ENCODE data around the gene TFF2. TPM values are rescaled to one million over a fixed set of nuclear protein-coding genes. Genes with fewer than 3 reads are reported as not detected.

TFF2 gene
- total RNA-seq, 1 donor from 2014 or later = not detected

GRCh38 chr21:42314616-42315295 is 36.0 kb downstream of the TFF2 start:
- ATAC-seq (no peak), DNase-seq (ENCODE audit: missing footprints) (no peak)
- intact Hi-C loops (cut with DNase I) = no loop called here

DNA sequence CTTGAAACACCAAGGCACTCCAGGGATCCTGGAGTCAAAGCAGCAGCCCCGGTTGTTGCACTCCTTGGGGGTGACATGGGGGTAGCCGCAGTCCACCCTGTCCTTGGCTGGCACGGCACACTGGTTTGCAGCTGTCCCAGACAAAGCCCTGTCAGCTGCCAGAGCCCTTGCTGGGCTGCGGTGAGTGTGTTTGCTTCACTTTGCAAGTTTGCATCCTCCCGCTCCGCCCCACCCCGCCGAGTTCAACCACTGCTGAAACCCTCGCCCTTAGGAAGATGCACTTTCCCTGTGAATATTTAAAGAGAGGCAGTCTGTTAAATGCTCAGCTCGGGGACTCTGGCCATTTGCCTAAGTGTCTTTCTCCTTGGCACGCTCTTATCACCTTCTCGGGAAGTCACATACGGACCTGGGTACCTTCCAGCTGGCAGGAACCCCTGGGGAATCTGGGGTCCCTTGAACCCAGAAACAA is 37.3 kb downstream of the TFF2 start:
- no peak for ATAC-seq
- intact Hi-C loops (cut with DNase I) = no loop called here
- no peak for DNase-seq (ENCODE audit: missing footprints)

DNA sequence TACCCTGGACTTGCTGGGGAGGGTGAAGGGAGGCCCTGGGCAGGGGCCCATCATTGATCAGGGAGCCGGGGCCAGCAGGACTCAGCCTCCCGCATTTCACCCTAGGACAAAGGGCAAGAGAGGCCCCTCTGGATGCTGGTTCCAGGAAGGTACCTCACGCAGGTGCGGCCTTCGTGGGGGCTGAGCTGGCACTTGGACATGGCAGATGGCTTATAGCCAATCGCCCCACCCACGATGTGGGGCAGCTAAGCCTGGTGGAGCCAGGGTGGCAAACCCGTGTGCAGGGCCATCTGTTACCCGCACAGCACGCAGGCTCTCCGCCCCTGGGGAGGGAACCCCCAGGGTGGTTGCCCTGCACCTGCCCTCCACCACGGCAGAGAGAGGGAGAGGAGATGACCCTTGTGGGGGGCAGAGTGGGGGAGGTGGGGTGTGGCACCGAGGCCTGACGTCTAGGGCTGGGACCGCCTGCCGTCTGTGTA is 38.1 kb downstream of the TFF2 start:
- DNase-seq (ENCODE audit: missing footprints) = no peak
- no peak for ATAC-seq
- intact Hi-C loops (cut with DNase I) = no loop called here

- intact Hi-C loops (cut with DNase I) = no loop called here
- ATAC-seq (peak; percentile 42), DNase-seq (ENCODE audit: missing footprints) (no peak)
Observed at GRCh38 chr21:42311816-42312625, 38.8 kb downstream of the TFF2 start.

GRCh38 chr21:42311160-42311559 is 39.6 kb downstream of the TFF2 start:
- DNase-seq (ENCODE audit: missing footprints) (no peak), ATAC-seq (no peak)
- intact Hi-C loops (cut with DNase I) = no loop called here

DNA sequence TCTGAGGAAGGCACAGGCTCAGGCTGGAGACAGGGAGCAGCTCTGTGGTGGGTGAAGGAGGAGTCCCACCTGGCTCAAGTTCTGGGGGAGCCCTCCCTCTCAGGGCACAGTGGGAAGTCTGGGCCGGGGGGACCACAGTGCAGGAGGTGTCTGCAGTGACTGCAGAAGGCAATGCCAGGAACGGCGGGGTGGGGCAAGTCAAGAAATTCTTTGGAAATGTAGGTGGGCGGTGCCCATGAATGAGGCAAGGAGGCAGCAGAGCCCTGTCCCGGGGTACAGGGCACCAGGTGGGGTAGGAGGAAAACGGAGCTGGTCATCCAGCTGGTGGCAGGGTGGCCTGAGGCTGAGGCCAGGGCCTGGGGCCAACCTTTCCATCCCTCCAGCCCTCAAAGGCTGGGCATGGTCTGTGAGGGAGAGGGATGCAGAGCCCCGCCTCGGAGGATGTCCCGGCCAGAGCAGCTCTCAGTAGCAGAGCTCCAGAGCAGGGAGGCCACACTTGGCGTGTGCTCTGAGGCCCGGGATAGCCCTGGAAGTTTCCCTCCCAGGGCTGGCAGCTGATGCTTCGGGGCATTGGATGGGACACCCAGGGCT is 40.3 kb downstream of the TFF2 start:
- DNase-seq (ENCODE audit: missing footprints) = no peak
- no peak for ATAC-seq
- intact Hi-C loops (cut with DNase I) = no loop called here

GRCh38 chr21:42309753-42310213 is 41.0 kb downstream of the TFF2 start:
- intact Hi-C loops (cut with DNase I) = loop anchor here (5.0 kb wide), 1 partner anchor 142 kb away; no protein-coding TSS in a partner anchor
- DNase-seq (ENCODE audit: missing footprints) (no peak), ATAC-seq (peak; percentile 33)

- ATAC-seq = no peak
- intact Hi-C loops (cut with DNase I) = loop anchor here (5.0 kb wide), 1 partner anchor 142 kb away; no protein-coding TSS in a partner anchor
Observed at GRCh38 chr21:42308914-42309752, 41.7 kb downstream of the TFF2 start.

DNA sequence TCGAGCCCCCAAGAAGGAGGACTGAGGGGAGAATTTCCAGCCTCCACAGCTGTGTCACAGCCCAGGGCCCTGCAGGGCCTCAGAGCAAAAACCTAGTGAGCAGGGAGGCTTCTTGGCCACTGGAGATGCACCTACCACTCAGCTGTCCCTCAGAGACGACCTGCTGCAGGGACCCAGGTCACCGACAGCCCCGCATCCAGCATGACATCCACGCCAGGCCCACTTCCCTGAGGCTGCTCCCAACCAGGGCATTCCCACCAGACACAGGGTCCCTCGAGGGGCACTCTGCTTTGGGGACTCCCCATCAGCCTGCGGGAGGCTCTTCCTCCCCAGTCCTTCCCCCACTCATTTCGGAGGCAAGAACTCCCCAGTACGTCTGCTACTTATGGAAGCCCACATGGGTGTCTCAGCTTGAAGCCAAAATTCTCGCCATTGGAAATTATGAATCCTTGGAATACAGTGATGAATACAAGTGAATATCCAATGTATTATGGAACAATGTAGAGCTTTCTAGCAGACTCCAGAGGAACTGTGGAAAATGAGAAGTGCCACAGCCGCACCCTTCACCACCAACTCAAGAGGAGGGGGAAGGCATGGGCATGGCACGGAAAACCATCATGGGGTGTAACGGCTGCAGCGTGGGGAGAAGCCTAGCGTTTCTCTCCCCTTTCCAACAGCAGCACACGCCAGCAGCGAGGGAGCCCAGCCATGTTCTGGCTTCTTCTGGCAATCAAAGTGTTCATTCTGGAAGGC is 42.5 kb downstream of the TFF2 start:
- ATAC-seq (no peak), DNase-seq (ENCODE audit: missing footprints) (no peak)
- intact Hi-C loops (cut with DNase I) = loop anchor here (5.0 kb wide), 1 partner anchor 141 kb away; no protein-coding TSS in a partner anchor

More at GRCh38 chr21:42308914-42309752, 41.7 kb downstream of the TFF2 start:
- DNase-seq (ENCODE audit: missing footprints) = no peak

DNA sequence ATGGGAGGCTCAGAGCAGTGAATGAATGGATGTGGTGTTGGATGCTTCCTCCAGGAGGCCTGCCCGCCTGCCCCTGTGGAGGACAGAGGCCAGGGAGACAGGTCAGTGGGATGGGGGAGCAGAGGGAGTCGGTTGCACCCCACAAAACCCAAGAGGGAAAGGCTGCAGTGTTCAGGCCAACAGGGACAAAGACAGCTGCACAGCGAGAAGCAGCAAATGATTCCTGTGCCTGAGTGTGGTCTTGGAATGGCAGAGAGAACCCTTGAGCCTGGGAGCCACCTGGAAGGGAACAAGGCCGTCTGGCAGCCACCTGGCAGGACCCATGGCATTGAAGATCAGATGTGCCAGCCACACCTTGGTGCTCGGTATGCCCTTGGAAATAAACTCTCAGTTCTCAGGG is 43.7 kb downstream of the TFF2 start:
- intact Hi-C loops (cut with DNase I) = loop anchor here (5.0 kb wide), 1 partner anchor 140 kb away; no protein-coding TSS in a partner anchor
- no peak for DNase-seq (ENCODE audit: missing footprints)
- no peak for ATAC-seq

DNA sequence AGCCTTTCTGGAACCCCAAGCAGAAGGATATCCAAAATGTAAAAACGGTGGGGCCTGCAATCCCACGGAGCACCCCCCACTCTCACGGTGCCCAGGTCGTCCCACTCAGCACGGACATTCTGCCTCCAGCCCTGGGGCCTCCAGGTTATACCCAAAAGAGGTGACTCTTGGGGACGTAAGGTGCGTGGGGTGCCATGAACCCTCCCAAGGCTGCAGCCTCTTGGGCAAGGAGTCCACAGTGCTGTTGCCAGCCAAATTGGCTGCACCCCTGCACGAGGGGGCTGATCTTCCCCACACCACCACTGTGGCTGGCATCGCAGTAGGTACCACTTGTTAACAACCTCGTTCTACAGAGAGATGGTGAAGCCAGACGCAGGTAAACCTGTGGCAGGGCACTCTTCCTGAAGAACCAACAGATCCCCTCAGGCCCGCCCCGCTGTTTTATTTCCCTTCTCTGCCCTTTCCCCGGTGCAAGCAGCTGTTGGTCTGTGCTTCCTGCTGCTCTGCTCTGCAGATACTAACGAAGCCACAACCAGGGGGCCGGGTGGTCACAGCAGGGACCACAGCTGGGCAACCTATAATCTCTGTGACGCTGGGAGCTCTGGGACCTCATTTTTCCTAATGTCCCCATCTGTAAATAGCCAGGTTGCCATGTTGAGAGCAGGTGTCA is 44.3 kb downstream of the TFF2 start:
- intact Hi-C loops (cut with DNase I) = loop anchor here (5.0 kb wide), 1 partner anchor 139 kb away; no protein-coding TSS in a partner anchor
- DNase-seq (ENCODE audit: missing footprints) (no peak), ATAC-seq (no peak)

GRCh38 chr21:42305707-42306147 is 45.1 kb downstream of the TFF2 start:
- DNase-seq (ENCODE audit: missing footprints) (no peak), ATAC-seq (no peak)
- intact Hi-C loops (cut with DNase I) = loop anchor here (5.0 kb wide), 1 partner anchor 138 kb away; no protein-coding TSS in a partner anchor

DNA sequence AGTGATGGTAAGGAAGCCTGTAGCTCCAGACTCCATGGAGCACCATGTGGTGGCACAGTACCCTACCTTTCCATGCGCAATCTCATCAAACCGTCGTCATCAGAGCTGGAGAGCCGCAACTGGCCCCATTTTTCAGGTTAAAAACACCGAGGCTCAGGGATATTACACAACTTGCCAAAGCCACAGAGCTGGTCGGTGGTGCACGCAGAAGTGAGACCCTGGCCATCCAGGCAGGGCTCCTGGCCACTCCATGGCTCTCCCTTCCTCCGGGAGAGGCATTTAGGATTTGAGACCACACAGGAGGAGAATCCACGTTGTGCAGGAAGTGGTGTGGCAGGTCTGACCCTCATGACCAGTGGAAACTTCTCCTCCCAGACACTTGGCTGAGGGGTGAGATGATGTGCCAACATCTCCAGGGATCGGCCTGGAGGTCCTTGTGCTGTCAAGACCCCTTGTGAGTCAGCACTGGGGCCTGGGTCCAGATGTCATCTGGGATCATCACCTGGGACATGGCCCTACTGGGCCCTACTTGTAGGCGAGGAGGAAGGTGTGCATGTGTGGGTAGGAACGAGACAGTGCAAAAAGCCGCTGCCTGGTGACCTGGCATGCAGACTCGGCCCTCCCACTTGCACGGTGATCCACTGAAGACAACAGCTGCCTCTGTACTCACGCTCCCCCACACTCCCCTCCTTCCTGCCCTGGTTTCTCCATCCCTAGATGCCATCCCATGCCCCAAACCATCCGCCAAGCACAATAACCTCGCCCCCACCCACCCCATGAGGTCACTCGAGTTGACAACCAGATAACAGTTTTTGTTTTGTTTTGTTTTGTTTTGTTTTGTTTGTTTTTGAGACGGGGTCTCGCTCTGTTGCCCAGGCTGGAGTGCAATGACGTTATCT is 46.0 kb downstream of the TFF2 start:
- no peak for DNase-seq (ENCODE audit: missing footprints)
- ATAC-seq = no peak
- intact Hi-C loops (cut with DNase I) = loop anchor here (5.0 kb wide), 1 partner anchor 138 kb away; no protein-coding TSS in a partner anchor

DNA sequence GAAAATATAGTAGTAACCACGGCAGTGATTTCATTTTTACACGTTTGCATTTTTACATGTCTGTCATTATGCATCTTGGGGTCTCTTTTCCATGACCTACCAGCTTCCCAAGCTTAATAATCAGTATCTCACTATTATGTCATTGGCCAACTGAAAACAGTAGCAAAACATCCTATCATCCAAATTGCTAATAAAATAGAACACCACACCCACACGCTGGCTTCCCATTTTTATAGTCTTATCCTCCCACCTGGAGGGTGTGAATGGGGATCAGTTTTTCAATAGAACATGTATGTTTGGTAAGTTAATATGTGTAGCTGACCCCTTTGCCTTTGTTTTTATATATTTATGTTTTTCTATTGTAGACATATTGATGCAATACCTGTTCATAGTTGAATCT is 47.4 kb downstream of the TFF2 start:
- intact Hi-C loops (cut with DNase I) = no loop called here
- DNase-seq (ENCODE audit: missing footprints) = no peak
- ATAC-seq = no peak

GRCh38 chr21:42302794-42303193 is 48.0 kb downstream of the TFF2 start:
- DNase-seq (ENCODE audit: missing footprints) (peak; percentile 17), ATAC-seq (no peak)
- intact Hi-C loops (cut with DNase I) = no loop called here

- intact Hi-C loops (cut with DNase I) = no loop called here
- ATAC-seq = no peak
- DNase-seq (ENCODE audit: missing footprints) = peak; percentile 16
Observed at GRCh38 chr21:42302076-42302650, 48.6 kb downstream of the TFF2 start.
